Thyroid gland (tissue), 4 donors: Measurements from ENCODE around the gene PREB. TPM values are rescaled to one million over a fixed set of nuclear protein-coding genes. Genes with fewer than 3 reads are reported as not detected.

Source experiments
- DNase-seq, 2 donors: peaks; one replicate each; pipeline ENCODE4 v3.0.0-alpha.2; 2019
- H3K27ac ChIP-seq, 3 donors: fragments of 200-600 bp; sonication (generic); 1 replicate in 2 of 3; 2 replicates in 1 of 3; pipeline ENCODE4 v1.5.1; 2016 to 2019; ENCODE audit warnings: mild to moderate bottlenecking in 1 of 3, moderate library complexity in 1 of 3
- H3K27me3 ChIP-seq: fragments of 200-600 bp; sonication (generic); one replicate; pipeline ENCODE4 v1.5.1; 2019
- H3K36me3 ChIP-seq, 2 donors: fragments of 200-600 bp; sonication (generic); one replicate each; pipeline ENCODE4 v1.5.1; 2016 to 2019
- H3K4me1 ChIP-seq, 2 donors: fragments of 200-600 bp; sonication (generic); one replicate each; pipeline ENCODE4 v1.5.1; 2017 to 2019
- H3K4me3 ChIP-seq, 3 donors: fragments of 200-600 bp; sonication (generic); replicated peaks in 1 of 3; 1 replicate in 2 of 3; 2 replicates in 1 of 3; pipeline ENCODE4 v1.5.1; 2016; ENCODE audit warnings: mild to moderate bottlenecking in 1 of 3
- H3K9me3 ChIP-seq: fragments of 200-600 bp; sonication (generic); one replicate; pipeline ENCODE4 v1.5.1; 2017
- CTCF ChIP-seq, 6 experiments: fragments of 200-600 bp in 3 of 6; fragments of 450-650 bp in 3 of 6; sonication (generic) in 3 of 6; IDR thresholded peaks; one replicate each; pipeline ENCODE4 v1.5.1; 2016 to 2019; ENCODE audit warnings: antibody characterized with exemption in 6 of 6, mild to moderate bottlenecking in 2 of 6, inconsistent platforms in 1 of 6, moderate library complexity in 1 of 6
- POLR2A ChIP-seq, 2 donors: fragments of 450-650 bp; IDR thresholded peaks; one replicate each; pipeline ENCODE4 v1.6.1; 2017; ENCODE audit warnings: antibody characterized with exemption in 2 of 2, mild to moderate bottlenecking in 2 of 2, moderate library complexity in 1 of 2
- WGBS, 2 donors: methylation state at CpG; one replicate each; pipeline ENCODE4 v1.1.5; 2017; 5-methylcytosine and 5-hydroxymethylcytosine counted together
- intact Hi-C: fragments of 100-400 bp; cut with DNase I; formaldehyde crosslinking; loops from one replicate; pipeline ENCODE4 v1.15.1; 2023
- total RNA-seq, 4 donors: library from RNA; depleted of rRNA; stranded (reverse); fragments of >200 nt; gene quantifications; one replicate each; pipeline ENCODE4 v1.2.3, GENCODE V29; 2016

The PREB gene
- total RNA-seq, 4 donors from 2014 or later, result 52.4 to 84.0 (median 55.2) TPM

GRCh38 chr2:27152796-27153464 lies 18.5 kb upstream of the PREB start:
- WGBS, 2 donors, result 76 to 96% methylated on average over 2 of the region's 2 CpGs
- no peaks in the 10 kb centered on the region for H3K36me3 ChIP-seq
- no peak overlapping the region for H3K27ac ChIP-seq
- H3K4me3 ChIP-seq, result no peak overlapping the region
- no peaks in the 10 kb centered on the region for H3K9me3 ChIP-seq
- no peaks in the 10 kb centered on the region for H3K27me3 ChIP-seq
- TF ChIP-seq POLR2A (IDR thresholded peaks at IDR 0.05) (no peak), CTCF (IDR thresholded peaks at IDR 0.05) (no peak)
- no peaks in the 10 kb centered on the region for H3K4me1 ChIP-seq
- no peak for DNase-seq
- intact Hi-C loops, result no loop called here

GRCh38 chr2:27152102-27152795 lies 17.8 kb upstream of the PREB start:
- Histone ChIP-seq H3K4me3 (no peak overlapping the region), H3K4me1 (no peaks in the 10 kb centered on the region), H3K27ac (no peak overlapping the region), H3K27me3 (no peaks in the 10 kb centered on the region), H3K36me3 (no peaks in the 10 kb centered on the region), H3K9me3 (no peaks in the 10 kb centered on the region)
- 81 to 89% methylated on average over 7 to 8 of the region's 8 CpGs for WGBS, 2 donors
- no peak for DNase-seq
- intact Hi-C loops, result no loop called here
- TF ChIP-seq CTCF (IDR thresholded peaks at IDR 0.05), result no peak
- no peak for TF ChIP-seq POLR2A (IDR thresholded peaks at IDR 0.05)

- WGBS, 2 donors, result 85 to 91% methylated on average over 8 of the region's 8 CpGs
- H3K9me3 ChIP-seq, result no peaks in the 10 kb centered on the region
- TF ChIP-seq CTCF (IDR thresholded peaks at IDR 0.05) (no peak), POLR2A (IDR thresholded peaks at IDR 0.05) (no peak)
- H3K27me3 ChIP-seq, result no peaks in the 10 kb centered on the region
- no peak for DNase-seq
- no peak overlapping the region for H3K4me3 ChIP-seq
- no peaks in the 10 kb centered on the region for H3K4me1 ChIP-seq
- intact Hi-C loops, result no loop called here
- H3K36me3 ChIP-seq, result no peaks in the 10 kb centered on the region
- H3K27ac ChIP-seq, result no peak overlapping the region
Observed at GRCh38 chr2:27150639-27151230, 16.3 kb upstream of the PREB start.

GRCh38 chr2:27149570-27150405 lies 15.4 kb upstream of the PREB start:
- Histone ChIP-seq H3K9me3 (no peaks in the 10 kb centered on the region), H3K36me3 (no peaks in the 10 kb centered on the region), H3K27me3 (no peaks in the 10 kb centered on the region), H3K27ac (no peak overlapping the region), H3K4me1 (no peaks in the 10 kb centered on the region), H3K4me3 (no peak overlapping the region)
- TF ChIP-seq CTCF (IDR thresholded peaks at IDR 0.05), result no peak
- TF ChIP-seq POLR2A (IDR thresholded peaks at IDR 0.05), result no peak
- intact Hi-C loops, result no loop called here
- WGBS, 2 donors, result 79 to 90% methylated on average over 5 to 17 of the region's 29 CpGs
- DNase-seq, result no peak
